GM18951 (cell line): ENCODE results near the gene RNASE4.
"Not testable (repeated sequence)": the region's sequence is repeated elsewhere in the genome, so short reads cannot be mapped to it uniquely, and the experiment has no call there.

Experiments
- POLR2A ChIP-seq: IDR thresholded peaks from 4 replicates; pipeline ENCODE4 v1.6.1; 2011; ENCODE audit warnings: mild to moderate bottlenecking; ENCODE audit not compliant: insufficient read length, insufficient read depth; ENCODE audit errors: extremely low read depth
- in situ Hi-C: fragments of 300-500 bp; cut with MboI; formaldehyde crosslinking; loops from one replicate; pipeline ENCODE4 v1.12.0; 2022; ENCODE audit warnings: low sequenced_read_pairs, mixed read lengths, inconsistent platforms; ENCODE audit not compliant: unreplicated experiment

RNASE4 gene

DNA sequence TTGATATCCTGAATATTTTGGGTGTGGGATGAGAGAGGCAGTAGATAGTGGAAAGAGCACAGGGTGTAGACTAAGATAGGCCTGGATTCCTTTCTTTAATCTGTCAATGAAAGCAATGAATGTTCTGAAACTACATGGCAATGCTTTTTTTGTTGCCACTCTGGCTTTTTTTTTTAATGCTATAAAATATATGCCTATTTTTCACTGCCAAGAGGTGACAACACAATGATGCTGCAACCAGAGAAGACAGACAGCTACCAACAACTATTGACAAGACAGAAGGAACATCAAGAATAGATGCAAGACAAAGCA is 13.6 kb downstream of the RNASE4 start:
- in situ Hi-C loops = loop anchor here (5.0 kb wide), 1 partner anchor 159 kb away; no protein-coding TSS in a partner anchor
- TF ChIP-seq POLR2A = no peak

DNA sequence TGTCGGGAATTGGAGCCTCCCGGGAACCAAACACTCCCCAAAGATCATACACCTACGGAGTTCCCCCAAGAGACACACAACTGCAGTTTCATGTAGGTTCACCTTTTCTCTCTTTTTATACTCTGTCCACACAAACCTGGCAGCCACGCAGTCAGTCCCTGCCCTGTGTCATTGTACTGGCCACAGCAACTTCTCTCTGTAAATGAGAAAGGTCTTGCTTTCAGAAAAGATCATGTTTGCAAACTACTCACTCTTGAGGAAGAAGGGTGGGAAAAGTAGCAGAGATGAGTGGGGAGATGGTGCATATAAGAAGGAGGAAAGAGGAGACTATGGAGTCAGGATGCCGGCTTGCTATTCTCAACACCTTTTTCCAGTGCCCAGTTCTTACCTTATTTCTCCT is 14.6 kb downstream of the RNASE4 start:
- in situ Hi-C loops = loop anchor here (5.0 kb wide), 1 partner anchor 158 kb away; no protein-coding TSS in a partner anchor
- no peak for TF ChIP-seq POLR2A

DNA sequence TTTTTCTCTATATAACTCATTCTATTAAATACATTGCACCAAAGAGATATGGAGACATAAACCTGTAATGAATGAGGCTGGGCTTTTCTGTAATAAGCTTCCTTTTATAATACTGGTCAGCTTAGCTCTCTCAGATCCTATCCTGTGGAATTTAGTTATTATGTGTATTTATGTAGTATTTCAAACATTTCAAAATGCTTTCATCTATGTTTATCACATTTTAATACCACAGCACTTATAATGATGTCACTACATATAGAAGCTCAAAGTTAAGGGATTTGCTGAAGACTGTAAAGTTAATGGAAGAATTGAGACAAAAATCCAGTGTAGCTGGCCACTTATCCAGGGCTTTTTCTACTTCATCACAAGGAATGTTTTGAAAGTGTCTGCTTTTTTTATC is 15.6 kb downstream of the RNASE4 start:
- TF ChIP-seq POLR2A = no peak
- in situ Hi-C loops = loop anchor here (5.0 kb wide), 1 partner anchor 157 kb away; no protein-coding TSS in a partner anchor

DNA sequence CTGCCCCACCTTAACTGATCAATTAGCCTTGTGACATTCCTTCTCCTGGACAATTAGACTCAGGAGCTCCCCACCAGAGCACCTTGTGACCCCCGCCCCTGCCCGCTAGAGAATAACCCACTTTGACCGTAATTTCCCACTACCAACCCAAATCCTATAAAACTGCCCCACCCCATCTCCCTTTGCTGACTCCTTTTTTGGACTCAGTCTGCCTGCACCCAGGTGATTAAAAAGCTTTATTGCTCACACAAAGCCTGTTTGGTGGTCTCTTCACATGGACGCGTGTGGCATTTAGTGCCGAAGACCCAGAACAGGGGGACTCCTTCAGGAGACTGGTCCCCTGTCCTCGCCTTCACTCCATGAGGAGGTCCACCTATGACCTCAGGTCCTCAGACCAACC is 16.6 kb downstream of the RNASE4 start:
- in situ Hi-C loops = not testable (repeated sequence)

DNA sequence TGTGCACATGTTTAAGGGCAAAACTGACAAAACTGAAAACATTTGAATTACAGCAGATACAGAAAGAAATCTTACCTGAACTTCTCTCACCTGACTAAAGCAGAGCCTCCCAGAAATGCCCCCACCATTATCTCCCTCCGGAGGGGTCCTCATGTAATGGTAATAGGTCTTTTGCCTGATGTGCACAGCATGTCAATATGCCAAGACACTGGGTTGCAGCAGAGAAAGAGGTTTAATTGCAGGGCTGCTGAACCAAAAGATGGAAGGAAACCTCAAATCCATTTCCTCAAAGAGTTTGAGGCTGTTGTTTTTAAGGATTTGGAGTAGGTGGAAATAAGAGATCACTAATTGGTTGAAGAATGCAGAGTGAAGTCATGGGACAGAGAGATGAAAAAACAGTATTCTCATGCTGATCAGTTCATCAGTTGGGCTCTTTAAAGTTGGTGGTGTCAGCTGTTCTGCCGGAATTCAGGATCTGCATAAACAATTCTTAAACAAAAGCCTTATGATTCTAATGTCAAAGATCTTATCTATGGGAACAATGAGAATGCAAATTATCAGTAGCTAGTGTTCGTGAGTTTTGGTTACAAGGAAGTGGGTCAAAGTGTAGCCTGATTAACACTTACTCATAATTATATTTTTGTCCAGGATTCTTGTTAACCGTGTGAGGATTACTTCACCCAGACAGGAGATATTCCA is 22.4 kb downstream of the RNASE4 start:
- in situ Hi-C loops = no loop called here
- TF ChIP-seq POLR2A = no peak

DNA sequence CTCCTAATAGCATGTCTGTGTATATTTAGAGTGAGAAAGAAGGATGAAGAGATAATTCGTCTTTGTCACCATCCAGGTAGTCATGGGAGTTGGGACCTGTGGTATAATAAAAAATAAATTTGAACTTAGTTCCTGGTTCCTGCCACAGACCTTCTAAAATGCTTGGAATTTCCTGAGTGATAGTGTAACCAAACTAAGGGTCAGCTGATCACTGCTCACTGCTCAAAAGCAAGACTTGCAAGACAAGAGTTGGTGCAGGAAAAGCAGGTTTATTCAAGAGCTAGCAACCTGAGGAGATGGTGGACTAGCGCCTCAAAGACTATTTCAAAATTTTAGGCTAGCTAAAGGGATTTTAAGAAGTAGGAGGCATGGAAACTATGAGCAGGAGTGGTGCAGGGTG is 23.3 kb downstream of the RNASE4 start:
- in situ Hi-C loops = no loop called here
- no peak for TF ChIP-seq POLR2A

DNA sequence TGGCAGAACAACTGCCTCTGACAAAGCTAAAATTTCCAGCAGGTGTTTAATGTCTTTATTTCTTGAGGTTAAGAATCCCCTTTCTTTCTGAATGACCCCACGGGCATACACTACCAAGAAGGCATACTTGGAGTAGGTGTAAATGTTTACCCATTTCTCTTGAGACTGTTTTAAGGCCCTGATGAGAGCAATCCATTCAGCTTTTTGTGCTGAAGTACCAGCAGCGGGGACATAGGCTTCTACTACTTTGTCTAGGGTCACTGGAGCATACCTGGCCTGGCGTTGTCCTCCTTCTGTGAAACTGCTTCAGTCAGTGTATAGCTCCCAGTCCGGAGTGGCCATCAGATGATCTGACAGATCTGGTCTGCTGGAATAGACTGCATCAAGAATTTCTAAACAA is 26.9 kb downstream of the RNASE4 start:
- in situ Hi-C loops = no loop called here
- TF ChIP-seq POLR2A = no peak

DNA sequence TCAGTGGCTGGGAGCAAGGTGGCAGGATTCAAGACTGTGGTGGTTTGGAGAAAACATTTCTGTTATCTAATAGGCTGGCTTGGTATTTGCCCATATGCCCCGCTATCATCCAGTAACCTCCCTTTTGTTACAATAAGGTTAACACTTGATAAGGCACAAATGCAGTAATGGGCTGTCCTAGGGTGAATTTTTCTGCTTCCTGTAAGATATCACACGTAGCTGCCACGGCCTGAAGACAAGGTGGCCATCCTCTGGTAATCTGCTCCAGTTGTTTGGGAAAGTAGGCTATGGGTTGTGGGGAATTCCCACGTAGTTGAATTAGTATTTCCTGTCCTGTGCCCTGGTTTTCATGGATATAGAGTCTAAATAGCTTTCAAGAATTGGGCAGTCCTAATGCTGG is 27.3 kb downstream of the RNASE4 start:
- in situ Hi-C loops = no loop called here
- no peak for TF ChIP-seq POLR2A

DNA sequence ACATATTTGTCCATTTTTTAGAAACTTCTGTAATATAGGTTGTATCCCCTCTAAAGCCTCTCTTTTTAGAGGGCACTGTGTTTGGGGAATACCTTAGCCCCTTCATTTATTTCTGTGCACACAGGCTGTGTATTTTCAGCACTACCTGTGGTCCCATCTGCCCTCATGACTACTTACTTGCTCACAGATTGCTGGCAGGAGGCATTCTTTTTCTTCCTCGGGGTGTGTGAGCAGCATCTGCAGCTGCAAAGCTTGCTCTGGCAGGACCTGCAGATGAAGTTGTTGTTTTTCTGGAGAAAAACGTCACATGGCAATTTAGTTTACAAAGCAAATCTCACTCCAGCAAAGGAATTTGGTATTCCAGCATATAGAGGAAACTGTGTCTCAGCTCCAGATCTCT is 28.5 kb downstream of the RNASE4 start:
- no peak for TF ChIP-seq POLR2A
- in situ Hi-C loops = no loop called here

DNA sequence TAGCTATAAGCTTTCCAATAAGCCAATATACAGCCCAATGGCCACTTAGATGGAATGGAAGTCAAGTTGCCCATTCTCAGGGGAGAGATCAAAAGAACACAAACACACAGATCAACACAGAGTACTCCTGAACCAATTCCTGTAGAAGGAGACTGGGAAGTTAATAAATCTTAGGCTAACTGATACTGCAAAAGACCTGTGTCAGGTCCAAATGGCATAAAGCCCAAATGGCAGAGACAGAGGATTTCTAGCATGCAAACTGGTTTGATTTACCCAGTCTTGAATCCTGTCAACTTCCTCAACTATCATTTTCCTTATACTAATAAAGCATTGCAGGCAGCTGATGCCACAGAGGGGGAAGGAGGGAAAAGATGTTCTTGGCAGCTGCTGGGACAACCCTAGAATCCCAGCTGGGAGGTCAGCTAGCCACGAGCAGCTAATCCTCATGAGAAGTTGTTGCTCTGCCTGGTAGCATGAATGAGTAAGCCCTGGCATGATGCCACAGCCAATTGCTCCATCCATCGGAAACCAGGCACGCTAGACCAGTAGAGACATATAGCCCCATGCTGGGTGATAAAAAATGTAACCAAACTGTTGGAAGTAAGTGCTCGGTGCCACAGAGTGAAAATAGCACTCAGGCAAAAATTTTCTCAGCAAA is 30.4 kb downstream of the RNASE4 start:
- in situ Hi-C loops = no loop called here
- no peak for TF ChIP-seq POLR2A

DNA sequence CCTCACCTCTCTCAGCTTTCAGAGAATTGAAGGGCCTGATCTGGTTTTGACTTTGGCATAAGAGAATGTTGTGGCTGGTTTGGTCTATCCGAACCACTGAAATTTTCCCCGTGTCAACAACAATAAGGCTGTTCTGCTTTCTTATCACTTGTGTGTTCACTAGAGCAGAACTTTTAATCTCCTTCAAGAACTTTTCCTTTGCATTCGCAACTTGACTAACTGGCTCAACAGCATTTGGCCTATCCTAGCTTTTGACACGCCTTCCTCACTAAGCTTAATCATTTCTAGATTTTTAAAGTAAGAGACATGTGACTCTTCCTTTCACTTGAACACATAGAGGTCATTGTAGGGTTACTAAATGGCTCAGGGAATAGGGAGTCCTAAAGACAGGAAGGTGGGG is 35.4 kb downstream of the RNASE4 start:
- in situ Hi-C loops = no loop called here
- TF ChIP-seq POLR2A = no peak

DNA sequence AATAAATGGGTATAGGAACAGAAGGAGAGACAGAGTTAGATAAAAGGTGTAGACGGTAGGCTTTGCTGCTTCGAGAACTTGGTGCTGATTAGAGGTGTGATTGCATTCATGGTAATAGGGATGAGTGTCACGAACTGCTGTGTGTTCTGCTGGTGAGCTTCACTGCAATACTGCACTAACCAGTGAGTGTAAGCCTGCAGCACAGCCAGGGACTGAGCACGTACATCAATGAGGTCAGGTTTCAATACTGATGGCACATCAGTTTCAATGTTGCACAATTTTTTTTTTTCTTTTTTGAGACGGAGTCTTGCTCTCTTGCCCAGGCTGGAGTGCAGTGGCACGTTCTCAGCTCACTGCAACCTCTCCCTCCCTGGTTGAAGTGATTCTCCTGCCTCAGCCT is 36.4 kb downstream of the RNASE4 start:
- in situ Hi-C loops = no loop called here
- no peak for TF ChIP-seq POLR2A

DNA sequence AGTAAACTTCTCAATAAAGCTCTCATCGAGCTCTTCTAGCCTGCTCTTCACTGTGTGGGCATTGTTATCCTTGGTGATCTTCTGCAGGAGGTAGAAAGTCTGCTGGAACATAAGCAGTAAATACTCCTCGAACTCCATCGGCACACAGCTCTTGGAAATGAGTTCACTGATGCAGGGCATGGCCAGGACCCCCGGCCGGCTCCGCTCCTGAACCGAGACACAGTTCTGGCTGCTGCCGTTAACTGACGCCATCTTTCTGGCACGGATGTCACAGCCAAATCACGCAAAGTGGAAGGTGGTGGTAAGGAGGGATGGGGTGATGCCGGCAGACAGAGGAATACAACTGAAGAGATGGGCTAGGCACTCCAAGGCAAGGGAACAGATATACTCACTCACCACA is 37.7 kb downstream of the RNASE4 start:
- in situ Hi-C loops = no loop called here
- no peak for TF ChIP-seq POLR2A

DNA sequence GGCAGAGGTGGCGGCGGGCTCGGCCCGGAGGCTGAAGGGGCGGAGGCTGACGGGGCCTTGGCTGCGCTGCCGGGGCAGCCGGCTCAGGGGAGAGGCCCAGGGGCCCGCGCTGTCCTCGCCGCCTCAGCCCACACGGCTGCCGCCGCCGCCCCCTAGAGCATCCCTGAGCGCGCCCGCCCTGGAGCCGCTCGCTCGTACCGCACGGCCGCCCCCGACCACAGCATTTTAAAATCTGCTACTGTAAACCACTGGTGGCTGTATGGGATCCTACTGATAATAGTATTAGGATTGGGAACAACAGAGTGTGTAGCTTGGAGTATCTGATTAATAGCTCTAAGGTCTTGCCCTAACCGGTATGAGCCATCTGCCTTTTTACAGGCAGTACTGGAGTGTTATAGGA is 39.1 kb downstream of the RNASE4 start:
- no peak for TF ChIP-seq POLR2A
- in situ Hi-C loops = no loop called here

DNA sequence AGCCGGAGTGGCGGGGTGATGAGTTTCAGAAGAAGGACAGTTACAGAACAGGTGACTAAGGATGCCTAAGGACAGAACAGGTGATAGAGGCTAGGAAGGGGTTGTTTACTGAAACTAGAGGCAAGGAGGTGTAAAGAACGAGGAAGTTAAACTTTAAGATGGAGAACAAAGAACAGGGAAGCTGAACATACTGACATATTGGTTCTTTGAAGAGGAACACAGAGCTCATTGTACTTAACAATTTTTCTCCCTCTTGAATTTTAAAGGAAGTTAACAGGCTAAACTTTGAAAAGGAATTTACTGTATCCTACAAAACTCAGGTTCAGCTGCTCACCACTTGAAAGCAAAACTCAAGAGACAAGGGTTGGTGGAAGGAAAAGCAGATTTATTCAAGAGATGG is 41.8 kb downstream of the RNASE4 start:
- in situ Hi-C loops = not testable (repeated sequence)
